ENCODE data around the gene MCEMP1.

DNA sequence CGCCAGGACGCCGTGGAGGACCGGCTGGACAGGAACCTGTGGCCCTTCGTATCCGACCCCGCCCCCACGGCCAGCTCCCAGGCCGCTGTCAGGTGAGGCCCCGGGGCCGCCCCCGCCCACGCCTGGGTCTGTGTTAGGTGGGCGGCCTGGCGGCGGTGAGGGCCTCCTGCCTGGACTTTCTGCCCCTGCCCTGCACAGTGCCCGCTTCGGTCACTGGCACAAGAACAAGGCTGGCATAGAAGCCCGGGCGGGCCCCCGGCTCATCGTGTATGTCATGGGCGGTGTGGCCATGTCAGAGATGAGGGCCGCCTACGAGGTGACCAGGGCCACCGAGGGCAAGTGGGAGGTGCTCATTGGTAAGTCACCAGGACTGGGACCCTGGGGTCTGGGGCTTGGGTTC, 29.7 kb upstream of the MCEMP1 start:
- no peak for TF ChIP-seq POLR2A (IDR thresholded peaks at IDR 0.05)
- TF ChIP-seq, protein P1, sequence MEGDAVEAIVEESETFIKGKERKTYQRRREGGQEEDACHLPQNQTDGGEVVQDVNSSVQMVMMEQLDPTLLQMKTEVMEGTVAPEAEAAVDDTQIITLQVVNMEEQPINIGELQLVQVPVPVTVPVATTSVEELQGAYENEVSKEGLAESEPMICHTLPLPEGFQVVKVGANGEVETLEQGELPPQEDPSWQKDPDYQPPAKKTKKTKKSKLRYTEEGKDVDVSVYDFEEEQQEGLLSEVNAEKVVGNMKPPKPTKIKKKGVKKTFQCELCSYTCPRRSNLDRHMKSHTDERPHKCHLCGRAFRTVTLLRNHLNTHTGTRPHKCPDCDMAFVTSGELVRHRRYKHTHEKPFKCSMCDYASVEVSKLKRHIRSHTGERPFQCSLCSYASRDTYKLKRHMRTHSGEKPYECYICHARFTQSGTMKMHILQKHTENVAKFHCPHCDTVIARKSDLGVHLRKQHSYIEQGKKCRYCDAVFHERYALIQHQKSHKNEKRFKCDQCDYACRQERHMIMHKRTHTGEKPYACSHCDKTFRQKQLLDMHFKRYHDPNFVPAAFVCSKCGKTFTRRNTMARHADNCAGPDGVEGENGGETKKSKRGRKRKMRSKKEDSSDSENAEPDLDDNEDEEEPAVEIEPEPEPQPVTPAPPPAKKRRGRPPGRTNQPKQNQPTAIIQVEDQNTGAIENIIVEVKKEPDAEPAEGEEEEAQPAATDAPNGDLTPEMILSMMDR (IDR thresholded peaks at IDR 0.05) = no peak

Measured in adrenal gland (tissue), 5 donors.